Measurements from ENCODE around the gene MACROD2. TPM values are rescaled to one million over a fixed set of nuclear protein-coding genes. Genes with fewer than 3 reads are reported as not detected.

The MACROD2 gene
- polyA plus RNA-seq, 6 donors from 2014 or later: 27.2 to 49.3 (median 36.4) TPM

DNA sequence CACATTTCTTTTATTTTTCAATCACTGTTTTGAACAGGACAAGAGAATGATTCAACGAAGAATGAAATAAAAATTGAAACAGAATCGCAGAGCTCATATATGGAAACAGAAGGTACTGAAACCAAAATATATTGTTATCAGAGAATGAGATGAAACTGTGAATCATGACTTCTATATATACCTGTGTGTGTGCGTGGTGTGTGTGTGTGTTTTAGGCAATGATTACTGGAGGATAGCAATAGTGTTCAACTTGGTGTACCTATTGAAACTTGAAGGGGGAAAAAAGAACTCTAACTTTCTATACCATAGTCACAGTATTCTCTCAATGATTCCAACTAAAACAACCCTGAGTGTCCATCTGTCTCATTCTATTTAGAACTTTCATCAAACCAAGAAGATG is 1991.4 kb downstream of the MACROD2 start:
- Mint-ChIP-seq H3K4me3 (peak overlapping the region; percentile 65 to 92 (median 86)), H3K36me3 (peaks cover 0 to 15% of the 10 kb centered on the region in 2 donors), H3K27me3 (no peaks in the 10 kb centered on the region), H3K9me3 (peaks cover 0 to 3% (median 0%) of the 10 kb centered on the region in 7 donors), H3K4me1 (peaks cover 28 to 45% (median 40%) of the 10 kb centered on the region in 3 donors), H3K27ac (peak overlapping the region; percentile 88 to 95 (median 94))
- DNase-seq (peak; percentile 32), ATAC-seq (ENCODE audit: low read depth in 2 of 2) (peak; percentile 67 to 85)

DNA sequence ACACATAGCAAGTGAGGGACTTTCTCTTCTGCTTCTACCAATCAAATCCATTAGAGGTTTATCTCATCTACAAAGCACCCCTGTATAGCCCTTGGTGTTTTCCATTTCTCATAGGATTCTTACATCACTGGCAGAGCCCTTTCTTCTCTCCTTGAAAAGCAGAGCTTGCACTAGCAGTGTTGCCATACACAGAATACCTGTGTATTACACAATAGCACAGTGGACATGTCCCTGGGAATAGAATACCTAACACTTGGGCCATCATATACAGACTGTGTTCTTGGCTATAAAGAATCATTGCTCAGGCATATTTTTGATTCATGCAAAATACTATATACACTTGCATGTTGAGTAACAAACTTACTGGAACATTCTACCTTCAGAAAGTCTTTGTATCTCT is 1996.0 kb downstream of the MACROD2 start:
- peaks cover 0 to 7% (median 3%) of the 10 kb centered on the region in 7 donors for H3K9me3 Mint-ChIP-seq
- H3K4me3 Mint-ChIP-seq: peak overlapping the region in 1 of 8 donors; percentile 9
- no peaks in the 10 kb centered on the region for H3K27me3 Mint-ChIP-seq
- H3K27ac Mint-ChIP-seq: peak overlapping the region in 1 of 6 donors; percentile 33
- ATAC-seq (ENCODE audit: low read depth in 2 of 2): no peak
- DNase-seq: no peak
- H3K36me3 Mint-ChIP-seq: peaks cover 6 to 25% of the 10 kb centered on the region in 2 donors
- H3K4me1 Mint-ChIP-seq: peaks cover 12 to 27% (median 17%) of the 10 kb centered on the region in 3 donors

- Mint-ChIP-seq H3K36me3 (peaks cover 17 to 35% of the 10 kb centered on the region in 2 donors), H3K4me1 (peaks cover 3 to 16% (median 5%) of the 10 kb centered on the region in 3 donors), H3K4me3 (no peak overlapping the region), H3K27ac (peak overlapping the region in 3 of 6 donors; percentile 5 to 49 (median 32)), H3K27me3 (no peaks in the 10 kb centered on the region), H3K9me3 (peaks cover 0 to 20% (median 13%) of the 10 kb centered on the region in 7 donors)
- no peak for ATAC-seq (ENCODE audit: low read depth in 2 of 2)
- no peak for DNase-seq
Observed at GRCh38 chr20:15992564-15992963, 1997.2 kb downstream of the MACROD2 start.

GRCh38 chr20:16000112-16000511 is 2004.8 kb downstream of the MACROD2 start:
- peaks cover 19 to 29% (median 22%) of the 10 kb centered on the region in 3 donors for H3K4me1 Mint-ChIP-seq
- no peak for ATAC-seq (ENCODE audit: low read depth in 2 of 2)
- no peak for DNase-seq
- peaks cover 45 to 48% of the 10 kb centered on the region in 2 donors for H3K36me3 Mint-ChIP-seq
- H3K9me3 Mint-ChIP-seq: peaks cover 0 to 36% (median 28%) of the 10 kb centered on the region in 7 donors
- no peaks in the 10 kb centered on the region for H3K27me3 Mint-ChIP-seq
- peak overlapping the region in 1 of 6 donors; percentile 12 for H3K27ac Mint-ChIP-seq
- no peak overlapping the region for H3K4me3 Mint-ChIP-seq

- Mint-ChIP-seq H3K4me3 (no peak overlapping the region), H3K27me3 (no peaks in the 10 kb centered on the region), H3K27ac (peak overlapping the region in 1 of 6 donors; percentile 30), H3K36me3 (peaks cover 39 to 50% of the 10 kb centered on the region in 2 donors), H3K4me1 (peaks cover 24 to 38% (median 31%) of the 10 kb centered on the region in 3 donors), H3K9me3 (peaks cover 0 to 30% (median 23%) of the 10 kb centered on the region in 7 donors)
- DNase-seq (no peak), ATAC-seq (ENCODE audit: low read depth in 2 of 2) (no peak)
Observed at GRCh38 chr20:16001286-16001685, 2006.0 kb downstream of the MACROD2 start.

DNA sequence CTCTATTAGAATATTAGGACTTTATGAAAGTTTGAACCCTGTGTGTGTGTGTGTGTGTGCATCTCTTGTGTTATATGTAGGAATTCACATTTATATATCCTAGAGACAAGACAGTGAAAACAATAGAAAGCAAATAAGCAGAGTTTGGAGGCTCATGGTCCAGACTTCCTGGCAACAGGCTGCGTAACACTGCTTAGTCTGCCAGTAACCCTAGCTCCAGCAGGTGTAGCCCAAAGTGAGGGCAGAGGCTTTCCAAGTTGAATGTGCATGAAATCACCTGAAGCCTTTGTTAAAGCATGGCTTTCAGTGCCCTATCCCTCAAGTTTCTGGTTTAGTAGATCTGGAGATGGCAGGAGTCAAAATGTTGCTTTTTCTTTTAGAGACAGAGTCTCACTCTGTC is 2008.0 kb downstream of the MACROD2 start:
- H3K27me3 Mint-ChIP-seq: no peaks in the 10 kb centered on the region
- H3K4me3 Mint-ChIP-seq: no peak overlapping the region
- DNase-seq (no peak), ATAC-seq (ENCODE audit: low read depth in 2 of 2) (no peak)
- peaks cover 21 to 33% of the 10 kb centered on the region in 2 donors for H3K36me3 Mint-ChIP-seq
- peaks cover 0 to 11% (median 5%) of the 10 kb centered on the region in 7 donors for H3K9me3 Mint-ChIP-seq
- H3K27ac Mint-ChIP-seq: peak overlapping the region in 3 of 6 donors; percentile 42 to 75 (median 44)
- peaks cover 24 to 38% (median 36%) of the 10 kb centered on the region in 3 donors for H3K4me1 Mint-ChIP-seq

DNA sequence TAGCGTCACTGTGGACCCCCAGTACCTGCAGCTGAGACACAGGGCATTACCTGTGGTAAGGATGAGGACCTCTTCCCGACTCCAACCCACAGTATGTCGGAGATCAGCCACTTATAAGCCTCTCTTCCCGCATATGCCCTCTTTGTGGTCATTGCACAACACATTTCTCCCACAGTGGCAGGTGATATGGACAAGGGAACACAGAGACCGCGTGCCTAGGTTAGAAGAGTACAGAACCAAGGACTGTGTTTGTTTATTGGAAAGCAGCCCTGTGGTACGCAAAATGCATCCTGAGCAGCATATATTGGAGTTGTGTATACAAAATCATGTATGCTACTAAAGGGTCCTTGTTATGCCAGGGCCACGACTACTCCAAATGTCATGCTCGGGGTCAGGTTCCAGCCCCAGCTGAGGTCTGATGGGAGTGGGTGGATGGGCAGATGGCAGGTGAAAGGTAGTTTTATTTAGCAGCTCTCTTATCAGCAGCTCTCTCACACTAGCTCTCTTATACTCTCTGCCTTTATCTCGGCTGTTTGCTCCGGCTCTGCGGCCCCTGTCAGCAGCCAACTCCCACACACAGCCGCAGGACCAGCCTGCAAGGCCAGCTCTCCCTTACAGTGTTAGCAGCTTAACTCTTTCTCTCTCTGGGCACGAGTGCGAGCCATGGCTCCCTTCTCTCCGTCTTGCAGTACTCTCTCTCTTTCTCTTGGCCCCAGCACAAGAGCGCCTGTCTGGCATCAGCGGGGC is 2009.0 kb downstream of the MACROD2 start:
- H3K4me3 Mint-ChIP-seq: peak overlapping the region in 1 of 8 donors; percentile 27
- no peaks in the 10 kb centered on the region for H3K27me3 Mint-ChIP-seq
- no peak for DNase-seq
- peak overlapping the region in 1 of 6 donors; percentile 15 for H3K27ac Mint-ChIP-seq
- peaks cover 20 to 33% of the 10 kb centered on the region in 2 donors for H3K36me3 Mint-ChIP-seq
- peaks cover 24 to 38% (median 37%) of the 10 kb centered on the region in 3 donors for H3K4me1 Mint-ChIP-seq
- peaks cover 0 to 4% (median 2%) of the 10 kb centered on the region in 7 donors for H3K9me3 Mint-ChIP-seq
- no peak for ATAC-seq (ENCODE audit: low read depth in 2 of 2)

GRCh38 chr20:16005021-16005914 is 2010.0 kb downstream of the MACROD2 start:
- peaks cover 21 to 37% (median 35%) of the 10 kb centered on the region in 3 donors for H3K4me1 Mint-ChIP-seq
- peak overlapping the region in 2 of 8 donors; percentile 5 to 27 for H3K4me3 Mint-ChIP-seq
- H3K27me3 Mint-ChIP-seq: no peaks in the 10 kb centered on the region
- no peak for DNase-seq
- no peak for ATAC-seq (ENCODE audit: low read depth in 2 of 2)
- H3K36me3 Mint-ChIP-seq: peaks cover 18 to 27% of the 10 kb centered on the region in 2 donors
- H3K9me3 Mint-ChIP-seq: peaks cover 0 to 3% (median 0%) of the 10 kb centered on the region in 7 donors
- peak overlapping the region; percentile 9 to 81 (median 44) for H3K27ac Mint-ChIP-seq

DNA sequence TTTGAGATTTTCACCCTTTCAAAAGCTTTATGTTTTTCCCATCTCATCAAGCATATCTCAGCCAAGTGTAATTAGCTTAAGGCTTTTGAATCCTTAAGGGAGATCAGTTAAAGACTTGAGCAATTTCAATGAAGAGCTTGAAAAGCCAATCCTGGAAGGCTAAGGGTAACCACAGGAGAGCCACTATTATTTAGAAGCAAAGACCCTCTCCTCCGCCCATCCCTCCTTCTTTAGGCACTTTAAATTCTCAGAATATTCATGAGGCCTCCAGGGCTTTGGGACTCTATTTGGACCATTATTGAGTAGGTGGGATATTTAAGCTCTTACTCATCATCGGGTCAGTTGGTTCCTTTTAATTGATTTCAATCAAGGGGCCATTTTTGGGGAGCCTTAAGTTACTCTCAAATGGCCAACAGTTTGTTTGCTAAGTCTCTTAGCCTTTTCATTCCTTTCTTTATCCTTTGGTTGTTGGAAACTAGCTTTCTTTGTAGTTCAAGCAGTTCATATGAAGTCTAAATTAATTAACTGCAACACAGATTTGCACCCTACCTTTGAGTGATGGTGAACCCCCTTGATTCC is 2010.7 kb downstream of the MACROD2 start:
- Mint-ChIP-seq H3K4me1 (peaks cover 18 to 35% (median 30%) of the 10 kb centered on the region in 3 donors), H3K9me3 (no peaks in the 10 kb centered on the region), H3K36me3 (peaks cover 10 to 26% of the 10 kb centered on the region in 2 donors), H3K4me3 (no peak overlapping the region), H3K27me3 (no peaks in the 10 kb centered on the region), H3K27ac (peak overlapping the region in 4 of 6 donors; percentile 6 to 78 (median 28))
- DNase-seq (no peak), ATAC-seq (ENCODE audit: low read depth in 2 of 2) (no peak)

GRCh38 chr20:16007164-16007563 is 2011.8 kb downstream of the MACROD2 start:
- ATAC-seq (ENCODE audit: low read depth in 2 of 2) (no peak), DNase-seq (no peak)
- H3K27me3 Mint-ChIP-seq: no peaks in the 10 kb centered on the region
- H3K4me1 Mint-ChIP-seq: peaks cover 20 to 33% (median 30%) of the 10 kb centered on the region in 3 donors
- no peaks in the 10 kb centered on the region for H3K9me3 Mint-ChIP-seq
- peaks cover 8 to 28% of the 10 kb centered on the region in 2 donors for H3K36me3 Mint-ChIP-seq
- H3K4me3 Mint-ChIP-seq: no peak overlapping the region
- peak overlapping the region in 2 of 6 donors; percentile 29 to 37 for H3K27ac Mint-ChIP-seq

- Mint-ChIP-seq H3K4me3 (no peak overlapping the region), H3K9me3 (peaks cover 0 to 3% (median 0%) of the 10 kb centered on the region in 7 donors), H3K27ac (no peak overlapping the region), H3K36me3 (peaks cover 12 to 35% of the 10 kb centered on the region in 2 donors), H3K27me3 (no peaks in the 10 kb centered on the region), H3K4me1 (peaks cover 22 to 31% (median 29%) of the 10 kb centered on the region in 3 donors)
- ATAC-seq (ENCODE audit: low read depth in 2 of 2) (no peak), DNase-seq (no peak)
Observed at GRCh38 chr20:16007962-16008361, 2012.6 kb downstream of the MACROD2 start.

DNA sequence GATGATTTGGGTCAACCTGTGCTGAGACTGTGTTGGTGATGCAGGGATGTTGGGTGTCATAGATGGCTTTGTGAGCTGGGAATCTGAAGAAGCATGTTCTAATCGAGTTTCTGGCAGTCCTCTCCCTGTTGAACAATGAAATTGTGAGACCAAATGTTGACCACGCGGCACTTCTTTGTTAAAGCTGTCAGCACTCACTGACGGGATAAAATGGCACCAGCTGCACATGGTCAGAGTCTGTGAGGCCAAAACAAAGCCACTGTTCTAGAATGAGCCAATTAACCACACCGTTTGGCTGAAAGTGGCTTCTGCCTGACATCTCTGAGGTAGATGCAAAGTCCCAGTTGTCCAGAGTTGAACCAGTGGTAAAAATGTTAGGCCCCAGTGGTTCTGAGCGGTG is 2015.7 kb downstream of the MACROD2 start:
- ATAC-seq (ENCODE audit: low read depth in 2 of 2): no peak
- Mint-ChIP-seq H3K36me3 (peaks cover 12 to 25% of the 10 kb centered on the region in 2 donors), H3K27ac (peak overlapping the region in 3 of 6 donors; percentile 6 to 60 (median 39)), H3K27me3 (no peaks in the 10 kb centered on the region), H3K4me3 (no peak overlapping the region), H3K9me3 (peaks cover 0 to 3% (median 0%) of the 10 kb centered on the region in 7 donors), H3K4me1 (peaks cover 13 to 24% (median 17%) of the 10 kb centered on the region in 3 donors)
- DNase-seq: no peak
